ENCODE measurements around the gene TRIP13.

- no peak for TF ChIP-seq CTCF (IDR thresholded peaks at IDR 0.05; ENCODE audit: poor library complexity, severe bottlenecking)
- no peak for TF ChIP-seq POLR2AphosphoS5 (IDR thresholded peaks at IDR 0.05)
Observed at GRCh38 chr5:870956-871355, 21.7 kb upstream of the TRIP13 start.
